Hepatocyte (in vitro differentiated cells): ENCODE measurements around the gene SNCAIP. TPM values are rescaled to one million over a fixed set of nuclear protein-coding genes. Genes with fewer than 3 reads are reported as not detected.

Experiments used
- DNase-seq: peaks from one replicate; pipeline ENCODE4 v3.0.0-alpha.2; 2016; ENCODE audit warnings: low spot score
- H2AFZ ChIP-seq: fragments of 200-600 bp; sonication (generic); 2 replicates; pipeline ENCODE4 v1.6.0; 2016; ENCODE audit warnings: antibody characterized with exemption, mild to moderate bottlenecking
- H3K27ac ChIP-seq: fragments of 200-600 bp; sonication (generic); 2 replicates; pipeline ENCODE4 v1.5.1; 2016; ENCODE audit warnings: mild to moderate bottlenecking
- H3K27me3 ChIP-seq: fragments of 200-600 bp; sonication (generic); 2 replicates; pipeline ENCODE4 v1.6.1; 2016
- H3K36me3 ChIP-seq: fragments of 200-600 bp; sonication (generic); replicated peaks from 2 replicates; pipeline ENCODE4 v1.5.1; 2016; ENCODE audit warnings: low read depth; ENCODE audit not compliant: insufficient read depth
- H3K4me1 ChIP-seq: fragments of 200-600 bp; sonication (generic); 2 replicates; pipeline ENCODE4 v1.5.1; 2016; ENCODE audit warnings: mild to moderate bottlenecking, moderate library complexity; ENCODE audit not compliant: insufficient read depth
- H3K4me2 ChIP-seq: fragments of 200-600 bp; sonication (generic); 2 replicates; pipeline ENCODE4 v1.6.0; 2016
- H3K4me3 ChIP-seq: fragments of 200-600 bp; sonication (generic); 2 replicates; pipeline ENCODE4 v1.5.1; 2016; ENCODE audit warnings: mild to moderate bottlenecking
- H3K79me2 ChIP-seq: fragments of 200-600 bp; sonication (generic); 2 replicates; pipeline ENCODE4 v1.6.0; 2017; ENCODE audit warnings: mild to moderate bottlenecking
- H3K9me2 ChIP-seq: fragments of 200-600 bp; sonication (generic); replicated peaks from 2 replicates; pipeline ENCODE4 v1.6.0; 2017; ENCODE audit warnings: mild to moderate bottlenecking; ENCODE audit not compliant: insufficient read depth
- H3K9me3 ChIP-seq: fragments of 200-600 bp; sonication (generic); 2 replicates; pipeline ENCODE4 v1.5.1; 2016; ENCODE audit warnings: low read depth, mild to moderate bottlenecking
- H4K20me1 ChIP-seq: fragments of 200-600 bp; sonication (generic); 2 replicates; pipeline ENCODE4 v1.6.0; 2016; ENCODE audit warnings: mild to moderate bottlenecking; ENCODE audit not compliant: insufficient read depth, poor library complexity, severe bottlenecking
- CTCF ChIP-seq: fragments of 200-600 bp; sonication (generic); IDR thresholded peaks from 2 replicates; pipeline ENCODE4 v1.5.1; 2016; ENCODE audit warnings: antibody characterized with exemption, mild to moderate bottlenecking; ENCODE audit not compliant: poor library complexity
- EZH2 ChIP-seq: fragments of 200-600 bp; sonication (generic); IDR thresholded peaks from 2 replicates; pipeline ENCODE4 v1.6.1; 2016; ENCODE audit warnings: antibody characterized with exemption, mild to moderate bottlenecking, borderline replicate concordance
- EZH2phosphoT487 ChIP-seq: fragments of 200-600 bp; sonication (generic); IDR thresholded peaks from one replicate; pipeline ENCODE4 v1.6.1; 2018; ENCODE audit warnings: antibody characterized with exemption, mild to moderate bottlenecking, low read depth, moderate library complexity; ENCODE audit not compliant: unreplicated experiment, severe bottlenecking
- WGBS: methylation state at CpG from one replicate; pipeline ENCODE4 v1.1.6; 2016; ENCODE audit warnings: low lambda C conversion rate; ENCODE audit errors: missing lambda C conversion rate; 5-methylcytosine and 5-hydroxymethylcytosine counted together
- polyA plus RNA-seq: library from polyadenylated mRNA; unstranded; fragments of >200 nt; fragmentation: Nextera tagmentation; extraction: Ambion mirVana; gene quantifications from 2 replicates; pipeline ENCODE4 v1.2.1, GENCODE V29; 2016
- total RNA-seq: library from RNA; depleted of rRNA; stranded (reverse); fragments of >200 nt; gene quantifications from 2 replicates; pipeline ENCODE4 v1.2.3, GENCODE V29; 2014

Gene SNCAIP
- total and polyA plus RNA-seq, 2 experiments from 2014 or later = 7.1 to 19.1 TPM

GRCh38 chr5:122267185-122267584 lies 44.9 kb upstream of the SNCAIP start:
- H3K9me2 ChIP-seq = no peaks in the 10 kb centered on the region
- DNase-seq = no peak
- H3K4me1 ChIP-seq = no peaks in the 10 kb centered on the region
- no peak overlapping the region for H3K27ac ChIP-seq
- no peaks in the 10 kb centered on the region for H3K36me3 ChIP-seq
- 77% methylated on average over 6 of the region's 6 CpGs for WGBS
- H4K20me1 ChIP-seq = no peaks in the 10 kb centered on the region
- no peaks in the 10 kb centered on the region for H3K79me2 ChIP-seq
- H3K27me3 ChIP-seq = no peaks in the 10 kb centered on the region
- H2AFZ ChIP-seq = no peak overlapping the region
- H3K4me2 ChIP-seq = no peak overlapping the region
- no peak for TF ChIP-seq EZH2phosphoT487
- TF ChIP-seq CTCF = no peak
- TF ChIP-seq EZH2 = no peak
- H3K9me3 ChIP-seq = no peaks in the 10 kb centered on the region
- no peak overlapping the region for H3K4me3 ChIP-seq

GRCh38 chr5:122273696-122274095 lies 38.3 kb upstream of the SNCAIP start:
- Histone ChIP-seq H3K4me2 (no peak overlapping the region), H3K4me3 (no peak overlapping the region), H3K79me2 (no peaks in the 10 kb centered on the region), H4K20me1 (no peaks in the 10 kb centered on the region), H3K9me2 (no peaks in the 10 kb centered on the region), H3K27me3 (no peaks in the 10 kb centered on the region), H3K36me3 (no peaks in the 10 kb centered on the region), H2AFZ (no peak overlapping the region), H3K9me3 (no peaks in the 10 kb centered on the region), H3K27ac (no peak overlapping the region), H3K4me1 (no peaks in the 10 kb centered on the region)
- TF ChIP-seq EZH2phosphoT487 (no peak), CTCF (no peak), EZH2 (no peak)
- DNase-seq = no peak
- WGBS = 61% methylated on average over 1 of the region's 1 CpG

DNA sequence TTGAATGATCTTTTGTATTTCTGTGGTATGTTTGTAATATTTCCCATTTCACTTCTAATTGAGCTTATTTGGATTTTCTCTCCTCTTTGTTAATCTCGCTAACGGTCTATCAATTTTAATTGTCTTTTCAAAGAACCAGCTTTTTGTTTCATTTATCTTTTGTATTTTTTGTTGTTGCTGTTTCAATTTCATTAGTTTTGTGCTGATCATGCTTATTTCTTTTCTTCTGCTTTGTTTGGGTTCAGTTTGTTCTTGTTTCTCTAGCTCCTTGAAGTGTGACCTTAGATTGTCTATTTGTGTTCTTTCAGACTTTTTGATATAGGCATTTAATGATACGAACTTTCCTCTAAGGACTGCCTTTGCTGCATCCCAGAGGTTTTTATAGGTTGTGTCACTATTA lies 28.4 kb upstream of the SNCAIP start:
- 96% methylated on average over 3 of the region's 3 CpGs for WGBS
- Histone ChIP-seq H3K9me2 (no peaks in the 10 kb centered on the region), H3K79me2 (no peaks in the 10 kb centered on the region), H3K9me3 (no peaks in the 10 kb centered on the region), H3K4me3 (no peak overlapping the region), H3K27me3 (no peaks in the 10 kb centered on the region), H4K20me1 (no peaks in the 10 kb centered on the region), H3K4me2 (no peak overlapping the region), H3K36me3 (no peaks in the 10 kb centered on the region), H2AFZ (no peak overlapping the region), H3K4me1 (no peaks in the 10 kb centered on the region), H3K27ac (no peak overlapping the region)
- TF ChIP-seq EZH2phosphoT487 = no peak
- DNase-seq = no peak

DNA sequence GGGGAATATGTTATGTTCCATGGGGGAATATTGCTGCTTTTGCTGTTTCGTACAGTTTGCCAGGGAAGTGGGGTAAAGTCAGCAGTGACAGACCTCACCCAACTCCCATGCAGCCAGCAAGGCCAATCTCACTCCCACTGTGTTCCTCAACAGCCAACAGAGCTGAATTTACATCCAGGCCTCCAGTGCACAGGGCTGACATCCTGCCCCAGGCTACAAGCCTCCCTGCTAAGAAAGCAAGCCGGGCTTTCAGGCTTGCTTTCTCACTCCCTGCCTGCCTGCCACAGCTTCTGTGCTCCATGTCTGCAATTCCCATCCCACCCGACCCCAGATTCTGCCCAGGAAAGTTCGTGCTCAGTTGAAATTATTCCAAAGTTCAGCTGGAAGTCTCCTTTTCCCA lies 25.5 kb upstream of the SNCAIP start:
- Histone ChIP-seq H3K79me2 (no peaks in the 10 kb centered on the region), H3K4me3 (no peak overlapping the region), H3K27ac (no peak overlapping the region), H3K9me3 (no peaks in the 10 kb centered on the region), H2AFZ (peak overlapping the region; percentile 27), H4K20me1 (no peaks in the 10 kb centered on the region), H3K4me1 (peaks cover 9% of the 10 kb centered on the region), H3K4me2 (no peak overlapping the region), H3K36me3 (no peaks in the 10 kb centered on the region), H3K27me3 (no peaks in the 10 kb centered on the region), H3K9me2 (no peaks in the 10 kb centered on the region)
- no peak for DNase-seq
- 69% methylated on average over 4 of the region's 4 CpGs for WGBS
- no peak for TF ChIP-seq EZH2
- TF ChIP-seq CTCF = no peak
- no peak for TF ChIP-seq EZH2phosphoT487
